H1 (cell line): Measurements from ENCODE around the gene LIG4. TPM values are rescaled to one million over a fixed set of nuclear protein-coding genes. Genes with fewer than 3 reads are reported as not detected.

Source experiments
- CTCF ChIA-PET: fragments of 300-600 bp; sonication (Branson Sonifier 250); formaldehyde crosslinking; loops from one replicate; lab custom pipeline; 2021; ENCODE audit not compliant: partially characterized antibody; lab: Charles Lee
- POLR2A ChIA-PET: fragments of 300-600 bp; sonication (Branson Sonifier 250); formaldehyde crosslinking; loops from one replicate; lab custom pipeline; 2021; ENCODE audit warnings: inconsistent platforms; ENCODE audit not compliant: partially characterized antibody; lab: Charles Lee
- DNase-seq, 2 experiments: peaks; one replicate each; pipeline versions ENCODE4 v3.0.0 to v3.0.0-alpha.2; 2010 to 2022; ENCODE audit warnings: low spot score in 2 of 2, low read depth in 1 of 2, mixed read lengths in 1 of 2
- FAIRE-seq: peaks from 2 replicates; lab custom pipeline; 2011; peaks lifted over from hg19 to GRCh38; lab: Jason Lieb, UNC
- H2AFZ ChIP-seq: 2 replicates; pipeline ENCODE4 v1.8.1; 2012; ENCODE audit warnings: low read length, inconsistent platforms
- H2AK5ac ChIP-seq: 2 replicates; pipeline ENCODE4 v1.6.1; 2013; ENCODE audit warnings: low read depth, low read length
- H2BK120ac ChIP-seq: replicated peaks from 2 replicates; pipeline ENCODE3; 2013; ENCODE audit warnings: low read depth, low read length, inconsistent platforms
- H2BK12ac ChIP-seq: 2 replicates; pipeline ENCODE4 v1.6.1; 2013; ENCODE audit warnings: low read depth, low read length
- H2BK15ac ChIP-seq: 2 replicates; pipeline ENCODE4 v1.6.1; 2013; ENCODE audit warnings: low read length
- H2BK20ac ChIP-seq: 2 replicates; pipeline ENCODE4 v1.6.1; 2013; ENCODE audit warnings: low read length
- H2BK5ac ChIP-seq: 2 replicates; pipeline ENCODE4 v1.6.1; 2013; ENCODE audit warnings: low read depth, low read length
- H3K14ac ChIP-seq: 2 replicates; pipeline ENCODE4 v1.6.1; 2013; ENCODE audit warnings: inconsistent platforms; ENCODE audit not compliant: insufficient read length
- H3K18ac ChIP-seq: 2 replicates; pipeline ENCODE4 v1.6.1; 2013; ENCODE audit warnings: low read length; ENCODE audit errors: extremely low read depth
- H3K23ac ChIP-seq: 2 replicates; pipeline ENCODE4 v1.6.1; 2013; ENCODE audit warnings: inconsistent platforms; ENCODE audit not compliant: insufficient read length
- H3K23me2 ChIP-seq: 2 replicates; pipeline ENCODE4 v1.6.1; 2013; ENCODE audit warnings: low read depth, low read length
- H3K27ac ChIP-seq: 2 replicates; pipeline ENCODE4 v1.6.1; 2011; ENCODE audit warnings: low read depth, low read length, inconsistent platforms
- H3K27me3 ChIP-seq, 4 experiments: replicated peaks in 1 of 4; 1 replicate in 1 of 4; 2 replicates in 3 of 4; pipeline versions ENCODE4 v1.6.1 to v1.8.1; 2011 to 2013; ENCODE audit warnings: low read length in 3 of 4, mild to moderate bottlenecking in 3 of 4, inconsistent platforms in 2 of 4, mixed read lengths in 2 of 4, moderate library complexity in 1 of 4; ENCODE audit not compliant: control insufficient read depth in 3 of 4, insufficient read depth in 3 of 4; ENCODE audit errors: extremely low read depth in 1 of 4
- H3K36me3 ChIP-seq, 4 experiments: 2 replicates each; pipeline versions ENCODE4 v1.6.1 to v1.8.1; 2011 to 2013; ENCODE audit warnings: mild to moderate bottlenecking in 4 of 4, low read length in 3 of 4, moderate library complexity in 2 of 4, control low read depth in 1 of 4, inconsistent platforms in 1 of 4; ENCODE audit not compliant: insufficient read depth in 4 of 4, control insufficient read depth in 2 of 4
- H3K4ac ChIP-seq: replicated peaks from 2 replicates; pipeline ENCODE3; 2013; ENCODE audit warnings: low read length, low read depth, mixed read lengths, inconsistent platforms; ENCODE audit not compliant: insufficient read length
- H3K4me1 ChIP-seq, 4 experiments: replicated peaks in 1 of 4; 1 replicate in 1 of 4; 2 replicates in 3 of 4; pipeline versions ENCODE4 v1.6.1 to v1.8.1; 2011 to 2013; ENCODE audit warnings: low read length in 3 of 4, inconsistent platforms in 2 of 4, mixed read lengths in 1 of 4; ENCODE audit not compliant: insufficient read depth in 4 of 4, control insufficient read depth in 3 of 4
- H3K4me2 ChIP-seq, 2 experiments: 2 replicates each; pipeline versions ENCODE4 v1.6.1 to v1.8.1; 2011 to 2013; ENCODE audit warnings: low read depth in 2 of 2, low read length in 2 of 2, control low read depth in 1 of 2, inconsistent platforms in 1 of 2, mild to moderate bottlenecking in 1 of 2; ENCODE audit not compliant: insufficient read depth in 1 of 2
- H3K4me3 ChIP-seq, 4 experiments: fragments of 200-600, 300-600 bp in 1 of 4; sonication (generic), shearing (Covaris generic), sonication (Bioruptor Twin) in 1 of 4; 2 replicates each; pipeline versions ENCODE4 v1.5.1 to v1.8.1; 2011 to 2016; ENCODE audit warnings: low read length in 4 of 4, low read depth in 3 of 4, control low read depth in 2 of 4, inconsistent platforms in 2 of 4, mild to moderate bottlenecking in 2 of 4, mixed read lengths in 1 of 4, moderate library complexity in 1 of 4; ENCODE audit not compliant: insufficient read depth in 2 of 4; ENCODE audit errors: extremely low read depth in 1 of 4
- H3K56ac ChIP-seq: replicated peaks from 2 replicates; pipeline ENCODE3; 2013; ENCODE audit warnings: low read depth, mild to moderate bottlenecking, mixed read lengths, low read length, inconsistent platforms; ENCODE audit not compliant: insufficient read length
- H3K79me1 ChIP-seq: 2 replicates; pipeline ENCODE4 v1.6.1; 2013; ENCODE audit warnings: low read depth, low read length, control low read depth
- H3K79me2 ChIP-seq, 2 experiments: 2 replicates each; pipeline versions ENCODE4 v1.6.1 to v1.8.1; 2012 to 2013; ENCODE audit warnings: low read length in 2 of 2, mild to moderate bottlenecking in 2 of 2, inconsistent platforms in 1 of 2; ENCODE audit not compliant: insufficient read depth in 2 of 2, control insufficient read depth in 1 of 2
- H3K9ac ChIP-seq, 4 experiments: replicated peaks in 1 of 4; 1 replicate in 1 of 4; 2 replicates in 3 of 4; pipeline versions ENCODE4 v1.6.1 to v1.8.1; 2011 to 2013; ENCODE audit warnings: low read depth in 3 of 4, low read length in 3 of 4, control low read depth in 2 of 4, mild to moderate bottlenecking in 2 of 4, moderate library complexity in 2 of 4, inconsistent platforms in 1 of 4; ENCODE audit errors: extremely low read depth in 1 of 4
- H3K9me3 ChIP-seq, 2 experiments: 2 replicates each; pipeline versions ENCODE4 v1.6.1 to v1.8.1; 2012 to 2013; ENCODE audit warnings: mild to moderate bottlenecking in 2 of 2, moderate library complexity in 2 of 2, control low read depth in 1 of 2, inconsistent platforms in 1 of 2, low read depth in 1 of 2, low read length in 1 of 2, mixed read lengths in 1 of 2; ENCODE audit not compliant: insufficient read depth in 2 of 2
- H4K20me1 ChIP-seq, 2 experiments: replicated peaks in 1 of 2; 2 replicates each; pipeline versions ENCODE3 to v1.8.1; 2011 to 2013; ENCODE audit warnings: inconsistent platforms in 2 of 2, low read length in 2 of 2, mild to moderate bottlenecking in 1 of 2; ENCODE audit not compliant: insufficient read depth in 2 of 2, control insufficient read depth in 1 of 2
- H4K5ac ChIP-seq: 2 replicates; pipeline ENCODE4 v1.6.1; 2013; ENCODE audit warnings: low read length, low read depth, mixed read lengths, inconsistent platforms; ENCODE audit not compliant: insufficient read length
- H4K8ac ChIP-seq: 2 replicates; pipeline ENCODE4 v1.8.0; 2013; ENCODE audit warnings: mild to moderate bottlenecking, moderate library complexity, low read length, inconsistent platforms; ENCODE audit not compliant: insufficient read depth; ENCODE audit errors: extremely low read depth
- H4K91ac ChIP-seq: replicated peaks from 2 replicates; pipeline ENCODE3; 2013; ENCODE audit warnings: low read length, mixed read lengths, inconsistent platforms; ENCODE audit not compliant: insufficient read length
- BRCA1 ChIP-seq: IDR thresholded peaks from 2 replicates; pipeline ENCODE4 v1.6.1; 2012; ENCODE audit warnings: low read depth, low read length, improper control_type of control experiment
- CEBPB ChIP-seq: IDR thresholded peaks from 2 replicates; pipeline ENCODE4 v1.6.1; 2012; ENCODE audit warnings: low read depth, low read length
- CHD1 ChIP-seq: IDR thresholded peaks from 2 replicates; pipeline ENCODE4 v1.6.1; 2012; ENCODE audit warnings: low read depth, low read length, improper control_type of control experiment
- CTBP2 ChIP-seq: IDR thresholded peaks from 2 replicates; pipeline ENCODE4 v1.7.0; 2011; ENCODE audit warnings: borderline replicate concordance, mild to moderate bottlenecking, moderate library complexity, mixed read lengths, low read length; ENCODE audit not compliant: insufficient read depth, insufficient read length
- HDAC6 ChIP-seq: IDR thresholded peaks from one replicate; pipeline ENCODE4 v1.7.1; 2012; ENCODE audit warnings: low read depth, mild to moderate bottlenecking, inconsistent platforms, low read length, moderate library complexity
- KDM5A ChIP-seq: fragments of 200-600 bp; IDR thresholded peaks from 2 replicates; pipeline ENCODE4 v1.7.1; 2012; ENCODE audit warnings: mild to moderate bottlenecking, low read length, inconsistent platforms, mixed read lengths
- MAFK ChIP-seq: IDR thresholded peaks from 2 replicates; pipeline ENCODE4 v1.6.1; 2012; ENCODE audit warnings: low read depth, mild to moderate bottlenecking, improper control_type of control experiment, low read length
- POLR2A ChIP-seq, 2 experiments: IDR thresholded peaks; 1 replicate in 1 of 2; 2 replicates in 1 of 2; pipeline ENCODE4 v1.6.1; 2011; ENCODE audit warnings: low read depth in 2 of 2, low read length in 2 of 2, mild to moderate bottlenecking in 2 of 2; ENCODE audit errors: control extremely low read depth in 1 of 2
- RFX5 ChIP-seq: IDR thresholded peaks from 2 replicates; pipeline ENCODE4 v1.6.1; 2011; ENCODE audit warnings: low read depth, low read length, improper control_type of control experiment, borderline replicate concordance
- TAF7 ChIP-seq: optimal IDR thresholded peaks from 2 replicates; pipeline ENCODE3; 2011; ENCODE audit warnings: low read depth, mild to moderate bottlenecking, inconsistent platforms, low read length, moderate library complexity, borderline replicate concordance
- WGBS, 2 experiments: shearing (Covaris generic) in 1 of 2; methylation state at CpG; one replicate each; pipeline versions ENCODE4 v1.1.6 to v1.1.7; 2013 to 2015; ENCODE audit warnings: low lambda C conversion rate in 2 of 2, mixed read lengths in 2 of 2, inconsistent platforms in 1 of 2, low coverage in 1 of 2, missing lambda C conversion rate in 1 of 2; ENCODE audit not compliant: insufficient replicate concordance in 2 of 2, insufficient coverage in 1 of 2, insufficient read length in 1 of 2; ENCODE audit errors: extremely low coverage in 1 of 2, missing lambda C conversion rate in 1 of 2; 5-methylcytosine and 5-hydroxymethylcytosine counted together
- polyA plus RNA-seq, 7 experiments: library from polyadenylated mRNA; depleted of rRNA in 3 of 7; stranded (reverse) in 5 of 7; unstranded in 2 of 7; fragments of >200 nt in 5 of 7; fragments of 200-250 nt in 2 of 7; gene quantifications; 1 replicate in 5 of 7; 2 replicates in 1 of 7; 4 replicates in 1 of 7; pipeline versions ENCODE4 v1.2.1 to v1.2.3, GENCODE V29; 2011 to 2013; ENCODE audit warnings: missing spikeins in 2 of 7, mixed read lengths in 2 of 7
- total RNA-seq: library from RNA; stranded (reverse); fragmentation: NEBNext Ultra II Directional; extraction: Animal tissue kit (Norgen Biotek cat#: 25700); gene quantifications from 2 replicates; pipeline ENCODE4 v1.2.1, GENCODE V29; 2021
- TF ChIP-seq, protein P1 (sequence below): IDR thresholded peaks from 2 replicates; pipeline ENCODE4 v1.6.1; 2011; ENCODE audit warnings: low read length, improper control_type of control experiment
- TF ChIP-seq, protein P2 (sequence below): IDR thresholded peaks from 2 replicates; pipeline ENCODE4 v1.6.1; 2012; ENCODE audit warnings: low read length, inconsistent platforms

The LIG4 gene
- total and polyA plus RNA-seq, 2 of the 8 experiments (the other 6 are each of a cell fraction or from before 2014, with no cell fraction given): 1.1 to 4.5 TPM

DNA sequence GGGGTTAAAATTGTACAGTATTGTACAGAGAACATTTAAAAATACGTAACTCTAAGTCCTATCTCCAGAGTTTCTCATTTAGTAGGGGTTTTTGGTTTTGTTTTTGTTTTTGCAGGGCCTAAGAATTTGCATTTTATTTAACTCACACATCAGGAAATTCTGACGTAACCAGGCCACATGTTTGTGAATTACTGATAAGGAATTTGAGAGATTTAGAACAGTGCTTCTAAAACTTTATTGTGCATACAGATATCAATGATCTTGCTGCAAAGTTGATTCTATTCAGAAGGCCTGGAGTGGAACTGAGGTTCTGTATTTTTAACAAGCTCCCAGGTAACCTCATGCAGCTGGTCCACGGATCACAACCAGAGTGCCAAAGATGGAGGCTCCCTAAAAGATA is 49.3 kb downstream of the LIG4 start:
- no peaks in the 10 kb centered on the region for H3K79me2 ChIP-seq
- no peaks in the 10 kb centered on the region for H3K9me3 ChIP-seq
- H2BK12ac ChIP-seq: no peak overlapping the region
- H3K27ac ChIP-seq: no peak overlapping the region
- peak overlapping the region; percentile 40; the same call in 1 of the 2 replicates for H2AFZ ChIP-seq
- ChIA-PET POLR2A (no interaction called here), CTCF (interaction anchor here (6.2 kb wide), 1 partner anchor 10 kb away, joined by 41 read pairs; no protein-coding TSS in a partner anchor)
- no peak for FAIRE-seq
- no peaks in the 10 kb centered on the region for H4K20me1 ChIP-seq
- H3K4me2 ChIP-seq: no peak overlapping the region
- H3K56ac ChIP-seq: no peak overlapping the region
- no peak overlapping the region for H2BK5ac ChIP-seq
- no peak overlapping the region for H3K4ac ChIP-seq
- H2AK5ac ChIP-seq: no peak overlapping the region
- no peak overlapping the region for H4K91ac ChIP-seq
- no peaks in the 10 kb centered on the region for H3K36me3 ChIP-seq
- no peak overlapping the region for H4K8ac ChIP-seq
- WGBS, 2 experiments: 85% methylated on average over 3 of the region's 3 CpGs; no CpG with 5 or more reads in 1 of the 2 experiments
- H3K23me2 ChIP-seq: no peaks in the 10 kb centered on the region
- no peaks in the 10 kb centered on the region for H3K27me3 ChIP-seq
- no peak for DNase-seq
- no peak overlapping the region for H3K14ac ChIP-seq
- H3K4me1 ChIP-seq: no peaks in the 10 kb centered on the region
- no peak overlapping the region for H3K23ac ChIP-seq
- no peak overlapping the region for H4K5ac ChIP-seq
- H2BK20ac ChIP-seq: no peak overlapping the region
- H3K4me3 ChIP-seq: no peak overlapping the region
- no peak overlapping the region for H2BK15ac ChIP-seq
- no peak overlapping the region for H3K9ac ChIP-seq
- no peaks in the 10 kb centered on the region for H3K79me1 ChIP-seq
- H3K18ac ChIP-seq: no peak overlapping the region
- H2BK120ac ChIP-seq: no peak overlapping the region
- TF ChIP-seq TAF7 (no peak), MAFK (no peak), CTBP2 (no peak), HDAC6 (no peak), POLR2A (IDR thresholded peaks at IDR 0.05; ENCODE audit: control extremely low read depth in 1 of 2, low read depth in 2 of 2, low read length in 2 of 2) (no peak), KDM5A (no peak), CHD1 (no peak), RFX5 (no peak), CEBPB (no peak), BRCA1 (no peak)
- TF ChIP-seq, protein P1, sequence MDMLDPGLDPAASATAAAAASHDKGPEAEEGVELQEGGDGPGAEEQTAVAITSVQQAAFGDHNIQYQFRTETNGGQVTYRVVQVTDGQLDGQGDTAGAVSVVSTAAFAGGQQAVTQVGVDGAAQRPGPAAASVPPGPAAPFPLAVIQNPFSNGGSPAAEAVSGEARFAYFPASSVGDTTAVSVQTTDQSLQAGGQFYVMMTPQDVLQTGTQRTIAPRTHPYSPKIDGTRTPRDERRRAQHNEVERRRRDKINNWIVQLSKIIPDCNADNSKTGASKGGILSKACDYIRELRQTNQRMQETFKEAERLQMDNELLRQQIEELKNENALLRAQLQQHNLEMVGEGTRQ: no peak
- TF ChIP-seq, protein P2, sequence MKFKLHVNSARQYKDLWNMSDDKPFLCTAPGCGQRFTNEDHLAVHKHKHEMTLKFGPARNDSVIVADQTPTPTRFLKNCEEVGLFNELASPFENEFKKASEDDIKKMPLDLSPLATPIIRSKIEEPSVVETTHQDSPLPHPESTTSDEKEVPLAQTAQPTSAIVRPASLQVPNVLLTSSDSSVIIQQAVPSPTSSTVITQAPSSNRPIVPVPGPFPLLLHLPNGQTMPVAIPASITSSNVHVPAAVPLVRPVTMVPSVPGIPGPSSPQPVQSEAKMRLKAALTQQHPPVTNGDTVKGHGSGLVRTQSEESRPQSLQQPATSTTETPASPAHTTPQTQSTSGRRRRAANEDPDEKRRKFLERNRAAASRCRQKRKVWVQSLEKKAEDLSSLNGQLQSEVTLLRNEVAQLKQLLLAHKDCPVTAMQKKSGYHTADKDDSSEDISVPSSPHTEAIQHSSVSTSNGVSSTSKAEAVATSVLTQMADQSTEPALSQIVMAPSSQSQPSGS: no peak
